ENCODE results near the gene RAB9A.
"Not testable (repeated sequence)": the region's sequence is repeated elsewhere in the genome, so short reads cannot be mapped to it uniquely, and the experiment has no call there.

RAB9A gene

GRCh38 chrX:13688958-13689740 is at the start of gene RAB9A:
Gene RAB9A, plus strand, starts transcription at chrX:13689128. Its CDS starts 19,619 bp downstream, at chrX:13708747.
- H3K27me3 Mint-ChIP-seq = no peaks in the 10 kb centered on the region
- no peaks in the 10 kb centered on the region for H3K36me3 Mint-ChIP-seq
- no peaks in the 10 kb centered on the region for H3K9me3 Mint-ChIP-seq (ENCODE audit: low read depth)
- H3K4me1 Mint-ChIP-seq (ENCODE audit: low read depth) = peaks cover 64% of the 10 kb centered on the region
- H3K27ac Mint-ChIP-seq = peak within 1 kb of the TSS; percentile 94
- peak within 1 kb of the TSS; percentile 95 for H3K4me3 Mint-ChIP-seq

- not testable (repeated sequence) for H3K9me3 Mint-ChIP-seq (ENCODE audit: low read depth); H3K27me3 Mint-ChIP-seq; H3K27ac Mint-ChIP-seq; H3K4me1 Mint-ChIP-seq (ENCODE audit: low read depth); H3K36me3 Mint-ChIP-seq; H3K4me3 Mint-ChIP-seq
Measured at GRCh38 chrX:13641684-13642083, 47.2 kb upstream of the RAB9A start.

- no peaks in the 10 kb centered on the region for H3K27me3 Mint-ChIP-seq
- peaks cover 10% of the 10 kb centered on the region for H3K4me1 Mint-ChIP-seq (ENCODE audit: low read depth)
- H3K9me3 Mint-ChIP-seq (ENCODE audit: low read depth) = no peaks in the 10 kb centered on the region
- no peaks in the 10 kb centered on the region for H3K36me3 Mint-ChIP-seq
- H3K4me3 Mint-ChIP-seq = no peak overlapping the region
- H3K27ac Mint-ChIP-seq = no peak overlapping the region
Measured at GRCh38 chrX:13645464-13646153, 43.3 kb upstream of the RAB9A start.

- no peaks in the 10 kb centered on the region for H3K9me3 Mint-ChIP-seq (ENCODE audit: low read depth)
- H3K4me1 Mint-ChIP-seq (ENCODE audit: low read depth) = peaks cover 10% of the 10 kb centered on the region
- no peak overlapping the region for H3K4me3 Mint-ChIP-seq
- no peaks in the 10 kb centered on the region for H3K36me3 Mint-ChIP-seq
- no peaks in the 10 kb centered on the region for H3K27me3 Mint-ChIP-seq
- no peak overlapping the region for H3K27ac Mint-ChIP-seq
Measured at GRCh38 chrX:13646154-13646549, 42.8 kb upstream of the RAB9A start.

GRCh38 chrX:13647709-13648212 is 41.2 kb upstream of the RAB9A start:
- no peak overlapping the region for H3K4me3 Mint-ChIP-seq
- peaks cover 10% of the 10 kb centered on the region for H3K4me1 Mint-ChIP-seq (ENCODE audit: low read depth)
- no peaks in the 10 kb centered on the region for H3K36me3 Mint-ChIP-seq
- no peaks in the 10 kb centered on the region for H3K27me3 Mint-ChIP-seq
- peak overlapping the region; percentile 80 for H3K27ac Mint-ChIP-seq
- no peaks in the 10 kb centered on the region for H3K9me3 Mint-ChIP-seq (ENCODE audit: low read depth)

- not testable (repeated sequence) for H3K27me3 Mint-ChIP-seq; H3K4me1 Mint-ChIP-seq (ENCODE audit: low read depth); H3K27ac Mint-ChIP-seq; H3K4me3 Mint-ChIP-seq; H3K9me3 Mint-ChIP-seq (ENCODE audit: low read depth); H3K36me3 Mint-ChIP-seq
Measured at GRCh38 chrX:13648336-13648735, 40.6 kb upstream of the RAB9A start.

- peaks cover 14% of the 10 kb centered on the region for H3K4me1 Mint-ChIP-seq (ENCODE audit: low read depth)
- H3K27me3 Mint-ChIP-seq = no peaks in the 10 kb centered on the region
- no peak overlapping the region for H3K27ac Mint-ChIP-seq
- H3K4me3 Mint-ChIP-seq = no peak overlapping the region
- no peaks in the 10 kb centered on the region for H3K36me3 Mint-ChIP-seq
- no peaks in the 10 kb centered on the region for H3K9me3 Mint-ChIP-seq (ENCODE audit: low read depth)
Measured at GRCh38 chrX:13649838-13650237, 39.1 kb upstream of the RAB9A start.

GRCh38 chrX:13650318-13650717 is 38.6 kb upstream of the RAB9A start:
- peaks cover 19% of the 10 kb centered on the region for H3K4me1 Mint-ChIP-seq (ENCODE audit: low read depth)
- H3K4me3 Mint-ChIP-seq = no peak overlapping the region
- no peaks in the 10 kb centered on the region for H3K36me3 Mint-ChIP-seq
- no peaks in the 10 kb centered on the region for H3K9me3 Mint-ChIP-seq (ENCODE audit: low read depth)
- H3K27ac Mint-ChIP-seq = no peak overlapping the region
- H3K27me3 Mint-ChIP-seq = no peaks in the 10 kb centered on the region

- Mint-ChIP-seq H3K27ac (no peak overlapping the region), H3K4me1 (ENCODE audit: low read depth) (peaks cover 16% of the 10 kb centered on the region), H3K4me3 (no peak overlapping the region), H3K27me3 (no peaks in the 10 kb centered on the region), H3K9me3 (ENCODE audit: low read depth) (no peaks in the 10 kb centered on the region), H3K36me3 (no peaks in the 10 kb centered on the region)
Measured at GRCh38 chrX:13651150-13651549, 37.8 kb upstream of the RAB9A start.

- no peaks in the 10 kb centered on the region for H3K27me3 Mint-ChIP-seq
- H3K9me3 Mint-ChIP-seq (ENCODE audit: low read depth) = no peaks in the 10 kb centered on the region
- H3K4me3 Mint-ChIP-seq = peak overlapping the region; percentile 89
- peaks cover 14% of the 10 kb centered on the region for H3K4me1 Mint-ChIP-seq (ENCODE audit: low read depth)
- no peaks in the 10 kb centered on the region for H3K36me3 Mint-ChIP-seq
- H3K27ac Mint-ChIP-seq = peak overlapping the region; percentile 90
Measured at GRCh38 chrX:13652287-13652793, 36.6 kb upstream of the RAB9A start.

- no peaks in the 10 kb centered on the region for H3K27me3 Mint-ChIP-seq
- H3K9me3 Mint-ChIP-seq (ENCODE audit: low read depth) = no peaks in the 10 kb centered on the region
- peak within 1 kb of the TSS; percentile 90 for H3K27ac Mint-ChIP-seq
- H3K4me3 Mint-ChIP-seq = peak within 1 kb of the TSS; percentile 89
- no peaks in the 10 kb centered on the region for H3K36me3 Mint-ChIP-seq
- H3K4me1 Mint-ChIP-seq (ENCODE audit: low read depth) = peaks cover 10% of the 10 kb centered on the region
Measured at GRCh38 chrX:13652850-13653693, 35.9 kb upstream of the RAB9A start, which contains the start of gene TCEANC. Gene TCEANC, plus strand, starts transcription at chrX:13653141. Its CDS starts 9,368 bp downstream, at chrX:13662509.

GRCh38 chrX:13654116-13654515 is 34.8 kb upstream of the RAB9A start:
- Mint-ChIP-seq H3K36me3 (no peaks in the 10 kb centered on the region), H3K27ac (peak overlapping the region; percentile 90), H3K4me3 (peak overlapping the region; percentile 89), H3K4me1 (ENCODE audit: low read depth) (peaks cover 16% of the 10 kb centered on the region), H3K27me3 (no peaks in the 10 kb centered on the region), H3K9me3 (ENCODE audit: low read depth) (no peaks in the 10 kb centered on the region)

GRCh38 chrX:13655674-13656073 is 33.3 kb upstream of the RAB9A start:
- no peak overlapping the region for H3K4me3 Mint-ChIP-seq
- peaks cover 3% of the 10 kb centered on the region for H3K36me3 Mint-ChIP-seq
- no peaks in the 10 kb centered on the region for H3K9me3 Mint-ChIP-seq (ENCODE audit: low read depth)
- H3K27me3 Mint-ChIP-seq = no peaks in the 10 kb centered on the region
- peak overlapping the region; percentile 19 for H3K27ac Mint-ChIP-seq
- H3K4me1 Mint-ChIP-seq (ENCODE audit: low read depth) = peaks cover 17% of the 10 kb centered on the region

- no peaks in the 10 kb centered on the region for H3K27me3 Mint-ChIP-seq
- peaks cover 17% of the 10 kb centered on the region for H3K4me1 Mint-ChIP-seq (ENCODE audit: low read depth)
- H3K27ac Mint-ChIP-seq = peak overlapping the region; percentile 22
- no peaks in the 10 kb centered on the region for H3K9me3 Mint-ChIP-seq (ENCODE audit: low read depth)
- no peak overlapping the region for H3K4me3 Mint-ChIP-seq
- peaks cover 5% of the 10 kb centered on the region for H3K36me3 Mint-ChIP-seq
Measured at GRCh38 chrX:13658602-13659001, 30.3 kb upstream of the RAB9A start.

All from activated naive CD8-positive, alpha-beta T cell (primary cell).